Adrenal gland (tissue), 12 donors: Measurements from ENCODE around the gene MLST8. TPM values are rescaled to one million over a fixed set of nuclear protein-coding genes. Genes with fewer than 3 reads are reported as not detected.

Experiments
- DNase-seq, 7 donors: peaks; one replicate each; pipeline ENCODE4 v3.0.0-alpha.2; 2019 to 2020
- H3K27ac ChIP-seq, 5 donors: fragments of 200-600 bp; sonication (generic) in 4 of 5; 1 replicate in 3 of 5; 2 replicates in 2 of 5; pipeline versions ENCODE4 v1.5.1 to v1.8.0; 2016 to 2020; ENCODE audit warnings: mild to moderate bottlenecking in 1 of 5
- H3K27me3 ChIP-seq: fragments of 200-600 bp; 2 replicates; pipeline ENCODE4 v1.8.0; 2021
- H3K36me3 ChIP-seq, 2 donors: fragments of 200-600 bp; replicated peaks in 1 of 2; 1 replicate in 1 of 2; 2 replicates in 1 of 2; pipeline versions ENCODE4 v1.5.1 to v1.8.0; 2018 to 2022
- H3K4me1 ChIP-seq, 2 donors: fragments of 200-600 bp; replicated peaks in 1 of 2; 1 replicate in 1 of 2; 2 replicates in 1 of 2; pipeline versions ENCODE4 v1.5.1 to v1.8.0; 2018 to 2021
- H3K4me3 ChIP-seq, 4 donors: fragments of 200-600 bp; sonication (generic) in 3 of 4; one replicate each; pipeline ENCODE4 v1.5.1; 2016 to 2018
- H3K9me3 ChIP-seq, 3 donors: fragments of 200-600 bp; sonication (generic) in 1 of 3; replicated peaks in 1 of 3; 1 replicate in 2 of 3; 2 replicates in 1 of 3; pipeline versions ENCODE4 v1.5.1 to v1.8.0; 2016 to 2021
- POLR2A ChIP-seq, 2 donors: fragments of 450-650 bp; IDR thresholded peaks; one replicate each; pipeline ENCODE4 v1.6.1; 2017; ENCODE audit warnings: antibody characterized with exemption in 2 of 2, mild to moderate bottlenecking in 2 of 2, moderate library complexity in 1 of 2
- WGBS, 4 donors: extraction: QIAGEN DNeasy Blood & Tissue Kit in 2 of 4; methylation state at CpG; one replicate each; pipeline versions ENCODE4 v1.1.5 to v1.1.7; 2013 to 2017; 5-methylcytosine and 5-hydroxymethylcytosine counted together
- intact Hi-C, 2 donors: fragments of 100-400 bp; cut with DNase I; formaldehyde crosslinking; loops; one replicate each; pipeline versions ENCODE4 v1.14.1 to v1.15.0; 2022 to 2023
- polyA plus RNA-seq, 3 donors: library from polyadenylated mRNA; stranded (reverse); fragments of 200-250 nt in 2 of 3; fragments of 350-450 nt in 1 of 3; fragmentation: Illumina TruSeq in 1 of 3; extraction: RNeasy Lipid Tissue Mini Kit (QIAGEN cat#74804) in 1 of 3; gene quantifications; one replicate each; pipeline ENCODE4 v1.2.3, GENCODE V29; 2013 to 2014
- total RNA-seq, 9 donors: library from RNA; depleted of rRNA in 4 of 9; stranded (reverse); fragments of >200 nt in 4 of 9; fragments of 120-200 nt in 1 of 9; fragmentation: NEBNext Ultra II Directional in 1 of 9; extraction: Animal tissue kit (Norgen Biotek cat#: 25700) in 1 of 9; gene quantifications; one replicate each; pipeline versions ENCODE4 v1.1.0 to v1.2.4, GENCODE V29; 2013 to 2023
- TF ChIP-seq, protein P1 (sequence below), 6 experiments: fragments of 450-650 bp in 4 of 6; fragments of 200-600 bp in 2 of 6; sonication (generic) in 1 of 6; IDR thresholded peaks; 1 replicate in 5 of 6; 2 replicates in 1 of 6; pipeline versions ENCODE4 v1.5.1 to v1.8.0; 2016 to 2021; ENCODE audit warnings: antibody characterized with exemption in 6 of 6, mild to moderate bottlenecking in 2 of 6, moderate library complexity in 1 of 6
- donor health status: healthy with polysubstance abuse.
- donor health status: Bipolar disorder and iron deficiency.
- donor health status: DM: yes; HTN: yes; CAD: no.
- donor health status: DM: no; HTN: no; CAD: no.
- donor health status: DM: no; HTN: no; CAD: no.
- donor health status: DM: yes; HTN: yes; CAD: no.

Gene MLST8
- total and polyA plus RNA-seq, 12 donors: 21.9 to 116 (median 57.2) TPM

- no peak overlapping the region for H3K4me3 ChIP-seq
- intact Hi-C loops: no loop called here
- H3K36me3 ChIP-seq: peaks cover 0 to 61% of the 10 kb centered on the region in 2 donors
- no peaks in the 10 kb centered on the region for H3K9me3 ChIP-seq
- peaks cover 9% of the 10 kb centered on the region for H3K27me3 ChIP-seq
- no peak for DNase-seq
- WGBS, 4 donors: 95 to 98% (median 96%) methylated on average over 21 to 51 of the region's 51 CpGs; no CpG with 5 or more reads in 1 of the 4 donors
- H3K27ac ChIP-seq: no peak overlapping the region
- H3K4me1 ChIP-seq: peaks cover 12 to 23% of the 10 kb centered on the region in 2 donors
- TF ChIP-seq POLR2A (IDR thresholded peaks at IDR 0.05): no peak
- TF ChIP-seq, protein P1, sequence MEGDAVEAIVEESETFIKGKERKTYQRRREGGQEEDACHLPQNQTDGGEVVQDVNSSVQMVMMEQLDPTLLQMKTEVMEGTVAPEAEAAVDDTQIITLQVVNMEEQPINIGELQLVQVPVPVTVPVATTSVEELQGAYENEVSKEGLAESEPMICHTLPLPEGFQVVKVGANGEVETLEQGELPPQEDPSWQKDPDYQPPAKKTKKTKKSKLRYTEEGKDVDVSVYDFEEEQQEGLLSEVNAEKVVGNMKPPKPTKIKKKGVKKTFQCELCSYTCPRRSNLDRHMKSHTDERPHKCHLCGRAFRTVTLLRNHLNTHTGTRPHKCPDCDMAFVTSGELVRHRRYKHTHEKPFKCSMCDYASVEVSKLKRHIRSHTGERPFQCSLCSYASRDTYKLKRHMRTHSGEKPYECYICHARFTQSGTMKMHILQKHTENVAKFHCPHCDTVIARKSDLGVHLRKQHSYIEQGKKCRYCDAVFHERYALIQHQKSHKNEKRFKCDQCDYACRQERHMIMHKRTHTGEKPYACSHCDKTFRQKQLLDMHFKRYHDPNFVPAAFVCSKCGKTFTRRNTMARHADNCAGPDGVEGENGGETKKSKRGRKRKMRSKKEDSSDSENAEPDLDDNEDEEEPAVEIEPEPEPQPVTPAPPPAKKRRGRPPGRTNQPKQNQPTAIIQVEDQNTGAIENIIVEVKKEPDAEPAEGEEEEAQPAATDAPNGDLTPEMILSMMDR (IDR thresholded peaks at IDR 0.05): no peak
Observed at GRCh38 chr16:2233872-2234812, 28.9 kb downstream of the MLST8 start.

- intact Hi-C loops: no loop called here
- H3K4me3 ChIP-seq: no peak overlapping the region
- no peak overlapping the region for H3K27ac ChIP-seq
- peaks cover 9% of the 10 kb centered on the region for H3K27me3 ChIP-seq
- no peak for DNase-seq
- 92 to 100% (median 93%) methylated on average over 7 to 18 of the region's 18 CpGs for WGBS, 4 donors
- no peaks in the 10 kb centered on the region for H3K9me3 ChIP-seq
- TF ChIP-seq, protein P1 (IDR thresholded peaks at IDR 0.05): no peak
- no peak for TF ChIP-seq POLR2A (IDR thresholded peaks at IDR 0.05)
- peaks cover 0 to 55% of the 10 kb centered on the region in 2 donors for H3K36me3 ChIP-seq
- peaks cover 12 to 23% of the 10 kb centered on the region in 2 donors for H3K4me1 ChIP-seq
Observed at GRCh38 chr16:2234813-2235170, 29.5 kb downstream of the MLST8 start.

DNA sequence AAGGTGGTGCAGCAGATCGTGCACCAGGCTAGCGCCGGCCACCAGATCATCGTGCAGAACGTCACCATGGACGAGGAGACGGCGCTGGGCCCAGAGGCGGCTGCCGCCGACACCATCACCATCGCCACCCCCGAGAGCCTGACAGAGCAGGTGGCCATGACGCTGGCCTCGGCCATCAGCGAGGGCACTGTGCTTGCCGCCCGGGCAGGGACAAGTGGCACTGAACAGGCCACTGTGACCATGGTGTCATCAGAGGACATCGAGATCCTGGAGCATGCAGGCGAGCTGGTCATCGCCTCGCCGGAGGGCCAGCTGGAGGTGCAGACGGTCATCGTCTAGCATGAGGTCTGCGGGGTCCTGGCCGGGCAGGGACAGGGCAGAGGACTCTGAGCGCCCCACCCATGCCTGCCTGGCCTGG is 30.0 kb downstream of the MLST8 start:
- no peaks in the 10 kb centered on the region for H3K9me3 ChIP-seq
- no peak for TF ChIP-seq POLR2A (IDR thresholded peaks at IDR 0.05)
- TF ChIP-seq, protein P1 (IDR thresholded peaks at IDR 0.05): no peak
- peaks cover 0 to 52% of the 10 kb centered on the region in 2 donors for H3K36me3 ChIP-seq

GRCh38 chr16:2235695-2236336 is 30.6 kb downstream of the MLST8 start:
- TF ChIP-seq, protein P1 (IDR thresholded peaks at IDR 0.05): no peak
- TF ChIP-seq POLR2A (IDR thresholded peaks at IDR 0.05): no peak
- 50 to 82% (median 76%) methylated on average over 2 to 19 of the region's 19 CpGs for WGBS, 4 donors
- Histone ChIP-seq H3K27ac (no peak overlapping the region), H3K27me3 (peaks cover 9% of the 10 kb centered on the region), H3K9me3 (no peaks in the 10 kb centered on the region), H3K4me3 (no peak overlapping the region), H3K36me3 (peaks cover 0 to 50% of the 10 kb centered on the region in 2 donors), H3K4me1 (peaks cover 12 to 21% of the 10 kb centered on the region in 2 donors)
- intact Hi-C loops: no loop called here
- no peak for DNase-seq

More for the DNA sequence above, 30.0 kb downstream of the MLST8 start:
- 87 to 97% (median 95%) methylated on average over 6 to 28 of the region's 28 CpGs for WGBS, 4 donors
- Histone ChIP-seq H3K4me1 (peaks cover 12 to 23% of the 10 kb centered on the region in 2 donors), H3K4me3 (no peak overlapping the region), H3K27ac (no peak overlapping the region), H3K27me3 (peaks cover 9% of the 10 kb centered on the region)
- no peak for DNase-seq
- intact Hi-C loops: no loop called here
